ENCODE measurements around the gene TMEM141. TPM values are rescaled to one million over a fixed set of nuclear protein-coding genes. Genes with fewer than 3 reads are reported as not detected.
"Not testable (repeated sequence)": the region's sequence is repeated elsewhere in the genome, so short reads cannot be mapped to it uniquely, and the experiment has no call there.

Gene TMEM141
- polyA plus RNA-seq, 2 donors, result 85.2 to 155 TPM

- 93 to 94% methylated on average over 15 of the region's 15 CpGs for WGBS, 2 donors
- not testable (repeated sequence) for H3K9me3 ChIP-seq (ENCODE audit: control insufficient read depth in 2 of 2, insufficient read depth in 1 of 2, low read depth in 1 of 2, low read length in 1 of 2); H3K27me3 ChIP-seq (ENCODE audit: control insufficient read depth in 1 of 2, insufficient read depth in 2 of 2, low read length in 2 of 2); H3K27ac ChIP-seq (ENCODE audit: low read depth in 2 of 2, low read length in 1 of 2); H3K4me3 ChIP-seq (ENCODE audit: low read depth in 1 of 2, low read length in 2 of 2)
- H3K36me3 ChIP-seq (ENCODE audit: control insufficient read depth in 2 of 2, insufficient read depth in 2 of 2, low read length in 1 of 2), result peaks cover 0 to 25% of the 10 kb centered on the region in 2 donors
- H3K4me1 ChIP-seq (ENCODE audit: control insufficient read depth in 2 of 2, insufficient read depth in 2 of 2, low read length in 1 of 2), result peaks cover 0 to 11% of the 10 kb centered on the region in 2 donors
Observed at GRCh38 chr9:136837856-136838277, 46.7 kb downstream of the TMEM141 start.

- WGBS, 2 donors, result 80 to 84% methylated on average over 29 of the region's 29 CpGs
- Histone ChIP-seq H3K4me3 (ENCODE audit: low read depth in 1 of 2, low read length in 2 of 2) (no peak overlapping the region), H3K9me3 (ENCODE audit: control insufficient read depth in 2 of 2, insufficient read depth in 1 of 2, low read depth in 1 of 2, low read length in 1 of 2) (no peaks in the 10 kb centered on the region), H3K27me3 (ENCODE audit: control insufficient read depth in 1 of 2, insufficient read depth in 2 of 2, low read length in 2 of 2) (no peaks in the 10 kb centered on the region), H3K27ac (ENCODE audit: low read depth in 2 of 2, low read length in 1 of 2) (no peak overlapping the region), H3K4me1 (ENCODE audit: control insufficient read depth in 2 of 2, insufficient read depth in 2 of 2, low read length in 1 of 2) (peaks cover 0 to 15% of the 10 kb centered on the region in 2 donors), H3K36me3 (ENCODE audit: control insufficient read depth in 2 of 2, insufficient read depth in 2 of 2, low read length in 1 of 2) (peaks cover 0 to 25% of the 10 kb centered on the region in 2 donors)
Observed at GRCh38 chr9:136838314-136839228, 47.4 kb downstream of the TMEM141 start.

GRCh38 chr9:136839229-136840139 lies 48.3 kb downstream of the TMEM141 start:
- no peaks in the 10 kb centered on the region for H3K9me3 ChIP-seq (ENCODE audit: control insufficient read depth in 2 of 2, insufficient read depth in 1 of 2, low read depth in 1 of 2, low read length in 1 of 2)
- peaks cover 0 to 22% of the 10 kb centered on the region in 2 donors for H3K36me3 ChIP-seq (ENCODE audit: control insufficient read depth in 2 of 2, insufficient read depth in 2 of 2, low read length in 1 of 2)
- no peaks in the 10 kb centered on the region for H3K27me3 ChIP-seq (ENCODE audit: control insufficient read depth in 1 of 2, insufficient read depth in 2 of 2, low read length in 2 of 2)
- H3K4me1 ChIP-seq (ENCODE audit: control insufficient read depth in 2 of 2, insufficient read depth in 2 of 2, low read length in 1 of 2), result peaks cover 0 to 15% of the 10 kb centered on the region in 2 donors
- no peak overlapping the region for H3K4me3 ChIP-seq (ENCODE audit: low read depth in 1 of 2, low read length in 2 of 2)
- no peak overlapping the region for H3K27ac ChIP-seq (ENCODE audit: low read depth in 2 of 2, low read length in 1 of 2)
- 87 to 89% methylated on average over 36 of the region's 36 CpGs for WGBS, 2 donors

- peaks cover 0 to 2% of the 10 kb centered on the region in 2 donors for H3K9me3 ChIP-seq (ENCODE audit: control insufficient read depth in 2 of 2, insufficient read depth in 1 of 2, low read depth in 1 of 2, low read length in 1 of 2)
- peaks cover 0 to 17% of the 10 kb centered on the region in 2 donors for H3K4me1 ChIP-seq (ENCODE audit: control insufficient read depth in 2 of 2, insufficient read depth in 2 of 2, low read length in 1 of 2)
- peaks cover 0 to 22% of the 10 kb centered on the region in 2 donors for H3K36me3 ChIP-seq (ENCODE audit: control insufficient read depth in 2 of 2, insufficient read depth in 2 of 2, low read length in 1 of 2)
- WGBS, 2 donors, result 66 to 71% methylated on average over 26 to 32 of the region's 32 CpGs
- no peaks in the 10 kb centered on the region for H3K27me3 ChIP-seq (ENCODE audit: control insufficient read depth in 1 of 2, insufficient read depth in 2 of 2, low read length in 2 of 2)
- H3K27ac ChIP-seq (ENCODE audit: low read depth in 2 of 2, low read length in 1 of 2), result no peak overlapping the region
- no peak overlapping the region for H3K4me3 ChIP-seq (ENCODE audit: low read depth in 1 of 2, low read length in 2 of 2)
Observed at GRCh38 chr9:136840140-136840876, 49.2 kb downstream of the TMEM141 start.

GRCh38 chr9:136840877-136841645 lies 49.9 kb downstream of the TMEM141 start:
- WGBS, 2 donors, result 57% methylated on average over 25 to 28 of the region's 28 CpGs
- Histone ChIP-seq H3K27ac (ENCODE audit: low read depth in 2 of 2, low read length in 1 of 2) (no peak overlapping the region), H3K4me3 (ENCODE audit: low read depth in 1 of 2, low read length in 2 of 2) (no peak overlapping the region), H3K9me3 (ENCODE audit: control insufficient read depth in 2 of 2, insufficient read depth in 1 of 2, low read depth in 1 of 2, low read length in 1 of 2) (peaks cover 0 to 3% of the 10 kb centered on the region in 2 donors), H3K4me1 (ENCODE audit: control insufficient read depth in 2 of 2, insufficient read depth in 2 of 2, low read length in 1 of 2) (peaks cover 0 to 22% of the 10 kb centered on the region in 2 donors), H3K36me3 (ENCODE audit: control insufficient read depth in 2 of 2, insufficient read depth in 2 of 2, low read length in 1 of 2) (peaks cover 0 to 16% of the 10 kb centered on the region in 2 donors), H3K27me3 (ENCODE audit: control insufficient read depth in 1 of 2, insufficient read depth in 2 of 2, low read length in 2 of 2) (no peaks in the 10 kb centered on the region)

- not testable (repeated sequence) for H3K27me3 ChIP-seq (ENCODE audit: control insufficient read depth in 1 of 2, insufficient read depth in 2 of 2, low read length in 2 of 2); H3K9me3 ChIP-seq (ENCODE audit: control insufficient read depth in 2 of 2, insufficient read depth in 1 of 2, low read depth in 1 of 2, low read length in 1 of 2); H3K27ac ChIP-seq (ENCODE audit: low read depth in 2 of 2, low read length in 1 of 2); H3K4me3 ChIP-seq (ENCODE audit: low read depth in 1 of 2, low read length in 2 of 2)
- Histone ChIP-seq H3K36me3 (ENCODE audit: control insufficient read depth in 2 of 2, insufficient read depth in 2 of 2, low read length in 1 of 2) (peaks cover 0 to 12% of the 10 kb centered on the region in 2 donors), H3K4me1 (ENCODE audit: control insufficient read depth in 2 of 2, insufficient read depth in 2 of 2, low read length in 1 of 2) (peaks cover 0 to 29% of the 10 kb centered on the region in 2 donors)
- 35% methylated on average over 15 to 16 of the region's 16 CpGs for WGBS, 2 donors
Observed at GRCh38 chr9:136841646-136842379, 50.7 kb downstream of the TMEM141 start.

- not testable (repeated sequence) for H3K9me3 ChIP-seq (ENCODE audit: control insufficient read depth in 2 of 2, insufficient read depth in 1 of 2, low read depth in 1 of 2, low read length in 1 of 2); H3K27ac ChIP-seq (ENCODE audit: low read depth in 2 of 2, low read length in 1 of 2); H3K27me3 ChIP-seq (ENCODE audit: control insufficient read depth in 1 of 2, insufficient read depth in 2 of 2, low read length in 2 of 2)
- Histone ChIP-seq H3K36me3 (ENCODE audit: control insufficient read depth in 2 of 2, insufficient read depth in 2 of 2, low read length in 1 of 2) (peaks cover 0 to 12% of the 10 kb centered on the region in 2 donors), H3K4me1 (ENCODE audit: control insufficient read depth in 2 of 2, insufficient read depth in 2 of 2, low read length in 1 of 2) (peaks cover 0 to 31% of the 10 kb centered on the region in 2 donors), H3K4me3 (ENCODE audit: low read depth in 1 of 2, low read length in 2 of 2) (peak within 1 kb of the TSS; percentile 34 to 50)
- 1% methylated on average over 20 to 27 of the region's 27 CpGs for whole genome bisulfite sequencing, 2 donors
Observed at GRCh38 chr9:136842380-136842948, 51.3 kb downstream of the TMEM141 start, which contains the start of gene AJM1. TSS of gene AJM1 (plus strand) at chr9:136842478. CDS start at chr9:136844415, 1,937 bp downstream.

Measured in esophagus (tissue), 2 donors.